Measurements from ENCODE around the gene AGMO.
"Not testable (repeated sequence)": the region's sequence is repeated elsewhere in the genome, so short reads cannot be mapped to it uniquely, and the experiment has no call there.

The AGMO gene

GRCh38 chr7:15527648-15528047, 34.2 kb downstream of the AGMO start:
- no peaks in the 10 kb centered on the region for H3K4me1 ChIP-seq (ENCODE audit: control insufficient read depth in 1 of 2, insufficient read depth in 2 of 2, low read length in 2 of 2)
- H3K27me3 ChIP-seq (ENCODE audit: low read depth, low read length): no peaks in the 10 kb centered on the region
- no peak overlapping the region for H3K27ac ChIP-seq (ENCODE audit: low read length)
- no peaks in the 10 kb centered on the region for H3K9me3 ChIP-seq (ENCODE audit: control insufficient read depth in 1 of 2, low read length in 2 of 2)
- H3K4me3 ChIP-seq (ENCODE audit: low read depth in 1 of 2, low read length in 2 of 2): no peak overlapping the region
- no peaks in the 10 kb centered on the region for H3K36me3 ChIP-seq (ENCODE audit: control insufficient read depth in 1 of 2, insufficient read depth in 2 of 2, low read length in 2 of 2)

DNA sequence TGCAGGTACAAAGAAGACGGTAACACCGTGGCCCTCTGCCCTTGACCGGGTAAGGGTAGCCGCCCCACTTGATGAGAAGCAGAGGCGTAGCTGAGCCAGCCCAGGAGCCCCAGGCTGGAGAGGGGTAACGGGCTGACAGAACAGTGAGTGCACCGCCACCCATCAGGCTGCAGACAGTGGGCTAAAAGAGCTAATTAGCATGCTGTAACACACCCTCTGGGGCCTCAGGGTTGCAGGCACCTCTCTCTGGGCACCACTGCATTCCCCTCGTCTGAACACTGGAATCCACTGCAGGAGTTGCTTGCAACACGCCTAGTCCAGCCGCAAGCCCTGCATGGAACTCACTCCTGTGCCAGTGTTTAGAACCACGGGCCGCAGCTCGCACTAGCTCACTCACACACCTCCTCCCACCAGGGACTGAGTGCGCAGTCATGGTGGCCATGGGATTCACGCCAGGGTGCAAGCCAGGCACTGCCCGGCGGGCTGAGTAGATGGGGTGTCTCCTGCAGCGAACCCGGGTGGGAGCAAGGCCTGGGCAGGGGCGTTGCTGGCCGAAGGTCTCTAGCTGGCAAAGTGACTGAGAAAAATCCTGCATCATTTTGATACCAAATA, 36.1 kb downstream of the AGMO start:
- Histone ChIP-seq H3K4me1 (ENCODE audit: control insufficient read depth in 1 of 2, insufficient read depth in 2 of 2, low read length in 2 of 2) (no peaks in the 10 kb centered on the region), H3K9me3 (ENCODE audit: control insufficient read depth in 1 of 2, low read length in 2 of 2) (no peaks in the 10 kb centered on the region), H3K27me3 (ENCODE audit: low read depth, low read length) (no peaks in the 10 kb centered on the region)

DNA sequence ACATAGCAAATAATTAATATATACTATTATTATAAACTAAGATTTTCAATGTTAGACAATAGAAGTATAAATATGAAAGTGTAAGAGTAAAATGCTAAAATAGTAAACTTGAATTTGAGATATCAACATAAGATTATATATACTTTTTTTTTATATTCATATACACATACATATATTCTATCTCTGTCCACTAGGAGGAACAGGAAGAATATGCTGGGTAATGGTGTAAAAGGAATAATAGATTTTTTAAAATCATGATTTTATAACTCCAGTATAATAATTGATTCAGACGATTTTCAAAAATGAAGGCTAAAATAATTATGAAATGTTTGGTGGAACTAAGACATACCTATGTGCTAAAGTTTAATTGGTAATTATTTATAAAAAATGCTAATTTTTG, 37.7 kb downstream of the AGMO start:
- H3K27me3 ChIP-seq (ENCODE audit: low read depth, low read length): no peaks in the 10 kb centered on the region
- no peak overlapping the region for H3K4me3 ChIP-seq (ENCODE audit: low read depth in 1 of 2, low read length in 2 of 2)
- no peak overlapping the region for H3K27ac ChIP-seq (ENCODE audit: low read length)
- no peaks in the 10 kb centered on the region for H3K36me3 ChIP-seq (ENCODE audit: control insufficient read depth in 1 of 2, insufficient read depth in 2 of 2, low read length in 2 of 2)
- peaks cover 0 to 5% of the 10 kb centered on the region in 2 donors for H3K9me3 ChIP-seq (ENCODE audit: control insufficient read depth in 1 of 2, low read length in 2 of 2)
- no peaks in the 10 kb centered on the region for H3K4me1 ChIP-seq (ENCODE audit: control insufficient read depth in 1 of 2, insufficient read depth in 2 of 2, low read length in 2 of 2)

More for the DNA sequence above, 36.1 kb downstream of the AGMO start:
- no peak overlapping the region for H3K4me3 ChIP-seq (ENCODE audit: low read depth in 1 of 2, low read length in 2 of 2)
- H3K27ac ChIP-seq (ENCODE audit: low read length): no peak overlapping the region
- H3K36me3 ChIP-seq (ENCODE audit: control insufficient read depth in 1 of 2, insufficient read depth in 2 of 2, low read length in 2 of 2): no peaks in the 10 kb centered on the region

DNA sequence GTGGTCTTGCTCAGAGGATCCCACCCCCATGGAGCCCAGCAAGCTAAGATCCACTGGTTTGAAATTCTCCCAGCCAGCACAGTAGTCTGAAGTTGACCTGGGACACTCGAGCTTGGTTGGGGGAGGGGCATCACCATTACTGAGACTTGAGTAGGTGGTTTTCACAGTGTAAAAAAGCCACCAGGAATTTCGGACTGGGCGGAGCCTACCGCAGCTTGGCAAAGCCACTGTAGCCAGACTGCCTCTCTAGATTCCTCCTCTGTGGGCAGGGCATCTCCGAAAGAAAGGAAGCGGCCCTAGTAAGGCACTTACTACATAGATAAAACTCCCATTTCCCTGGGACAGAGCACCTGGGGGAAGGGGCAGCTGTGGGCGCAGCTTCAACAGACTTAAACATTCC, 44.0 kb downstream of the AGMO start:
- H3K27ac ChIP-seq (ENCODE audit: low read length); H3K36me3 ChIP-seq (ENCODE audit: control insufficient read depth in 1 of 2, insufficient read depth in 2 of 2, low read length in 2 of 2): not testable (repeated sequence)

DNA sequence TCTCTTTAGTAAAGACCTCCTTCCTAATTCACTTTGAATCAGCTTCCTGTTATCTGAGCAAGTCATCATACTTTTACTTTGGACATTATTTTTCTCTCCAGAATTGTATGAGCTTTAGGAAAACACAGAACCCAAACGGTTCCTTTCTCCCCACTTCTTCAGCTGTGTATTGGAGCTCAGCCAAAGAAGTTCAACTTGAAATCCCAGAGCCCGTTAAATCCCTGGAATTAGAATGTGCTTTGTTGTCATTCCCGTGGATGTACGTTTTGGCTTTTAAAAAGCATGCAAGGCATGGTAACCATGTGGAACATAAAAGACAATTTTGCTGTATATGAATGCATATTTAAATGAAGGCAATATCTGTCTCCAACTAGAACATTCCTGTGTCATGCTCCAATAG, 46.6 kb downstream of the AGMO start:
- H3K4me3 ChIP-seq (ENCODE audit: low read depth in 1 of 2, low read length in 2 of 2): peak overlapping the region in 1 of 2 donors; percentile 37
- peaks cover 0 to 6% of the 10 kb centered on the region in 2 donors for H3K4me1 ChIP-seq (ENCODE audit: control insufficient read depth in 1 of 2, insufficient read depth in 2 of 2, low read length in 2 of 2)
- no peak overlapping the region for H3K27ac ChIP-seq (ENCODE audit: low read length)
- H3K9me3 ChIP-seq (ENCODE audit: control insufficient read depth in 1 of 2, low read length in 2 of 2): peaks cover 0 to 4% of the 10 kb centered on the region in 2 donors
- H3K27me3 ChIP-seq (ENCODE audit: low read depth, low read length): no peaks in the 10 kb centered on the region
- H3K36me3 ChIP-seq (ENCODE audit: control insufficient read depth in 1 of 2, insufficient read depth in 2 of 2, low read length in 2 of 2): no peaks in the 10 kb centered on the region

More for the DNA sequence above, 44.0 kb downstream of the AGMO start:
- not testable (repeated sequence) for H3K4me3 ChIP-seq (ENCODE audit: low read depth in 1 of 2, low read length in 2 of 2); H3K4me1 ChIP-seq (ENCODE audit: control insufficient read depth in 1 of 2, insufficient read depth in 2 of 2, low read length in 2 of 2); H3K27me3 ChIP-seq (ENCODE audit: low read depth, low read length); H3K9me3 ChIP-seq (ENCODE audit: control insufficient read depth in 1 of 2, low read length in 2 of 2)

DNA sequence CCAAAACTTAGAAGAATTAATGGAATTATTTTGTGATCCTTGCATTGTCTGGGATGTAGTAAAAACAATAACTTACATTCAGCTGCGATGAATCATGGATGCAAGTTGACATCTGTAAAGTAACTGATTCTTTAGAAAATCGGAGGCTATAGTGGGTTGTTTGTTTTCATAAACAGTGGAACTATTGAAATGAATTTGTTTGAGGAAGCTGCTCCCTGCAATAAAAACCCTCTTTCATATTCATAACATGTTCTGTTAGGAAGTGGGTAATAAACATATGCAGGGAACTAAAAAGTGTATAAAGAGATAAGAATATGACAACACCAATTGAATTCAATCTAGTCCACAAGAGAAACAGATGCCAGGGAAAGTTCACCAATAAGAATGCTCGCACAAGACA, 53.6 kb downstream of the AGMO start:
- H3K27ac ChIP-seq (ENCODE audit: low read length): no peak overlapping the region
- H3K4me1 ChIP-seq (ENCODE audit: control insufficient read depth in 1 of 2, insufficient read depth in 2 of 2, low read length in 2 of 2): peaks cover 0 to 3% of the 10 kb centered on the region in 2 donors
- no peak overlapping the region for H3K4me3 ChIP-seq (ENCODE audit: low read depth in 1 of 2, low read length in 2 of 2)
- H3K9me3 ChIP-seq (ENCODE audit: control insufficient read depth in 1 of 2, low read length in 2 of 2): no peaks in the 10 kb centered on the region
- no peaks in the 10 kb centered on the region for H3K27me3 ChIP-seq (ENCODE audit: low read depth, low read length)
- no peaks in the 10 kb centered on the region for H3K36me3 ChIP-seq (ENCODE audit: control insufficient read depth in 1 of 2, insufficient read depth in 2 of 2, low read length in 2 of 2)

DNA sequence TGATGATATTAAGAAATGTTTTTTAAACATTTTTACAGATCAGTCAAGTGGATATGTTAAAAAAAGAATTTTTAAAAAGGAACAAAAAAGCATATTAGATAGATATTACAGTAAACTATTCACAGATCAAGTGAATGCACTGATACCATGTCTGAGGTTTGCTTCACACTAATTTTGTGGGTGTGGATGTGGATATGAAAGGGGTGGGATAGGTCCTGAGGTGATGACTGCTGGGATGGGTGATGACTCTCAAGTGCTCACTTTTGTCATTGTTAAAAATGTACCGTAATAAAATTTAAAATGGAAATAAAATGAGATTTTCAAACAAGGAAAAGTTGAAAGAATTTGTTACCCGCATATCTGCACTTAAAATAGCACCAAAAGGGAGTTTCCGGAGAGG, 54.1 kb downstream of the AGMO start:
- no peaks in the 10 kb centered on the region for H3K9me3 ChIP-seq (ENCODE audit: control insufficient read depth in 1 of 2, low read length in 2 of 2)
- no peaks in the 10 kb centered on the region for H3K27me3 ChIP-seq (ENCODE audit: low read depth, low read length)
- H3K4me3 ChIP-seq (ENCODE audit: low read depth in 1 of 2, low read length in 2 of 2): no peak overlapping the region
- H3K4me1 ChIP-seq (ENCODE audit: control insufficient read depth in 1 of 2, insufficient read depth in 2 of 2, low read length in 2 of 2): peaks cover 0 to 3% of the 10 kb centered on the region in 2 donors
- H3K27ac ChIP-seq (ENCODE audit: low read length): no peak overlapping the region
- no peaks in the 10 kb centered on the region for H3K36me3 ChIP-seq (ENCODE audit: control insufficient read depth in 1 of 2, insufficient read depth in 2 of 2, low read length in 2 of 2)

- H3K27ac ChIP-seq (ENCODE audit: low read length): no peak overlapping the region
- no peaks in the 10 kb centered on the region for H3K27me3 ChIP-seq (ENCODE audit: low read depth, low read length)
- no peaks in the 10 kb centered on the region for H3K36me3 ChIP-seq (ENCODE audit: control insufficient read depth in 1 of 2, insufficient read depth in 2 of 2, low read length in 2 of 2)
- no peaks in the 10 kb centered on the region for H3K9me3 ChIP-seq (ENCODE audit: control insufficient read depth in 1 of 2, low read length in 2 of 2)
- H3K4me1 ChIP-seq (ENCODE audit: control insufficient read depth in 1 of 2, insufficient read depth in 2 of 2, low read length in 2 of 2): peaks cover 0 to 3% of the 10 kb centered on the region in 2 donors
- no peak overlapping the region for H3K4me3 ChIP-seq (ENCODE audit: low read depth in 1 of 2, low read length in 2 of 2)
Measured at GRCh38 chr7:15507171-15507570, 54.6 kb downstream of the AGMO start.

DNA sequence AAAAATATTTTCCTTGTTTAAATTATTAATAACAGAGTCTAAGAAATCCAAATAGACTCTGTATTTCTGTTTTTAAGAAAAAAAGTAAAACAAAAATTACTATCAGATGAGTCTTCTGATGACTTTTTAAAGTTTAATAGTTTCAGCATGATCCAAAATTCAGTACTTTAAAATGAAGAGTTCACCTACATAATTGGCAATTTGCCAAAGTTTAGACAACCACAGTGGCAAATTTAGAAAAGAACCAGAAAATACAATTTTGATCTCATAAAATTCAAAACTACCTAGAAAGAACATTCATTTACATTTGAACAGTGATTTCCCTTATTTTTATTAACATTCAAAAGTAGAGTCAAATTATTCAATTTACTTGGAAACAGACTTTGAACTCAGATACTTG, 56.1 kb downstream of the AGMO start:
- Histone ChIP-seq H3K4me1 (ENCODE audit: control insufficient read depth in 1 of 2, insufficient read depth in 2 of 2, low read length in 2 of 2) (peaks cover 0 to 3% of the 10 kb centered on the region in 2 donors), H3K36me3 (ENCODE audit: control insufficient read depth in 1 of 2, insufficient read depth in 2 of 2, low read length in 2 of 2) (no peaks in the 10 kb centered on the region)

GRCh38 chr7:15504351-15504750, 57.5 kb downstream of the AGMO start:
- H3K27ac ChIP-seq (ENCODE audit: low read length): no peak overlapping the region
- no peaks in the 10 kb centered on the region for H3K27me3 ChIP-seq (ENCODE audit: low read depth, low read length)
- no peaks in the 10 kb centered on the region for H3K36me3 ChIP-seq (ENCODE audit: control insufficient read depth in 1 of 2, insufficient read depth in 2 of 2, low read length in 2 of 2)
- H3K4me1 ChIP-seq (ENCODE audit: control insufficient read depth in 1 of 2, insufficient read depth in 2 of 2, low read length in 2 of 2): peaks cover 0 to 3% of the 10 kb centered on the region in 2 donors
- no peaks in the 10 kb centered on the region for H3K9me3 ChIP-seq (ENCODE audit: control insufficient read depth in 1 of 2, low read length in 2 of 2)
- no peak overlapping the region for H3K4me3 ChIP-seq (ENCODE audit: low read depth in 1 of 2, low read length in 2 of 2)

More for the DNA sequence above, 56.1 kb downstream of the AGMO start:
- Histone ChIP-seq H3K27me3 (ENCODE audit: low read depth, low read length) (no peaks in the 10 kb centered on the region), H3K27ac (ENCODE audit: low read length) (no peak overlapping the region), H3K4me3 (ENCODE audit: low read depth in 1 of 2, low read length in 2 of 2) (no peak overlapping the region), H3K9me3 (ENCODE audit: control insufficient read depth in 1 of 2, low read length in 2 of 2) (no peaks in the 10 kb centered on the region)

DNA sequence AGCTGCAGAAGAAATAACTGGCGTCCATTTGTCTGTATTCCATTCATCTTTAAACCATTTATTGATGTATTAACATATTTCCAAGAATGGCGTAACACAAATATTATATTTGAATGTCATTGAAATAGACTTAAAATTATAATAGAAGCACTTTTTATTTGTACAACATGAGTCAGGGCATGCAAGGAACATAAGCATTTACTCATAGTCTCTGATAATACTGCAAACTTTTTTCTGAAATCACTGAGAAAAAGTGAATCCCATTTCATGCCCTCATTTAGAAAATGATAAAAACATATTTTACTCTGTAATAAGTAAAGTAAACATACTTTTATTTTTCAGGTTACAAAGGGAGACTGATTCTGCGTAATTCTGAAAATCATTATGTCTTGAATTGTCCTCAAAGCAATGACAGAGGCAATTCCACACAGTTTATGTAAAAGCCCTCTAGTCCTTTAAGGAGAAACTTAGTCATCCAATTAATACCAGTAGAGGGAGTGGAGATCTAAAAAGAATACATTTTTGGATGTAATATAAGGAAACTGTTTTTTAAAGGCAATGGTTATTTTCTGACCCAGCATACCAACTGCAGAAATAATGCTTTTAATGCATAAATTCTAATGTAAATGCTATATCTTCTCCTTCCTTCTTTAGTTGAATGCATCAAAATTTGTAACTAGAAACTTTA, 58.1 kb downstream of the AGMO start:
- peaks cover 0 to 3% of the 10 kb centered on the region in 2 donors for H3K4me1 ChIP-seq (ENCODE audit: control insufficient read depth in 1 of 2, insufficient read depth in 2 of 2, low read length in 2 of 2)
- H3K9me3 ChIP-seq (ENCODE audit: control insufficient read depth in 1 of 2, low read length in 2 of 2): no peaks in the 10 kb centered on the region
- H3K4me3 ChIP-seq (ENCODE audit: low read depth in 1 of 2, low read length in 2 of 2): no peak overlapping the region
- no peaks in the 10 kb centered on the region for H3K27me3 ChIP-seq (ENCODE audit: low read depth, low read length)
- no peaks in the 10 kb centered on the region for H3K36me3 ChIP-seq (ENCODE audit: control insufficient read depth in 1 of 2, insufficient read depth in 2 of 2, low read length in 2 of 2)
- no peak overlapping the region for H3K27ac ChIP-seq (ENCODE audit: low read length)

- Histone ChIP-seq H3K9me3 (ENCODE audit: control insufficient read depth in 1 of 2, low read length in 2 of 2) (no peaks in the 10 kb centered on the region), H3K36me3 (ENCODE audit: control insufficient read depth in 1 of 2, insufficient read depth in 2 of 2, low read length in 2 of 2) (no peaks in the 10 kb centered on the region), H3K27ac (ENCODE audit: low read length) (no peak overlapping the region), H3K4me3 (ENCODE audit: low read depth in 1 of 2, low read length in 2 of 2) (no peak overlapping the region), H3K4me1 (ENCODE audit: control insufficient read depth in 1 of 2, insufficient read depth in 2 of 2, low read length in 2 of 2) (no peaks in the 10 kb centered on the region), H3K27me3 (ENCODE audit: low read depth, low read length) (no peaks in the 10 kb centered on the region)
Measured at GRCh38 chr7:15498465-15498864, 63.4 kb downstream of the AGMO start.
